GM23338 (cell line): ENCODE data around the gene LMO1. TPM values are rescaled to one million over a fixed set of nuclear protein-coding genes. Genes with fewer than 3 reads are reported as not detected.

Experiments used
- ATAC-seq: fragments of 200-7000 bp; cut with Tn5 transposase; 3 replicates; pipeline ENCODE4 v1.9.1; 2020
- DNase-seq: peaks from one replicate; pipeline ENCODE4 v3.0.0-alpha.2; 2015; ENCODE audit warnings: low spot score
- H2AFZ ChIP-seq: fragments of 200-600 bp; sonication (generic); 2 replicates; pipeline ENCODE4 v1.8.0; 2016; ENCODE audit warnings: antibody characterized with exemption, mild to moderate bottlenecking, moderate library complexity
- H3F3A ChIP-seq: fragments of 200-600 bp; sonication (generic); replicated peaks from 2 replicates; pipeline ENCODE4 v1.8.0; 2017; ENCODE audit warnings: antibody characterized with exemption, mixed run types, low read depth
- H3K27ac ChIP-seq: fragments of 200-600 bp; sonication (generic); 2 replicates; pipeline ENCODE4 v1.6.1; 2016; ENCODE audit warnings: low read depth
- H3K27me3 ChIP-seq: fragments of 200-600 bp; sonication (generic); 2 replicates; pipeline ENCODE4 v1.8.0; 2016; ENCODE audit warnings: mild to moderate bottlenecking, mixed run types, moderate library complexity; ENCODE audit not compliant: insufficient read depth
- H3K36me3 ChIP-seq: fragments of 200-600 bp; sonication (generic); 2 replicates; pipeline ENCODE4 v1.8.0; 2016; ENCODE audit warnings: mild to moderate bottlenecking; ENCODE audit not compliant: insufficient read depth
- H3K4me1 ChIP-seq: fragments of 200-600 bp; sonication (generic); 2 replicates; pipeline ENCODE4 v1.8.0; 2016; ENCODE audit warnings: mild to moderate bottlenecking, moderate library complexity; ENCODE audit not compliant: insufficient read depth
- H3K4me2 ChIP-seq: fragments of 200-600 bp; sonication (generic); 2 replicates; pipeline ENCODE4 v1.7.1; 2017; ENCODE audit warnings: mixed run types
- H3K4me3 ChIP-seq: fragments of 200-600 bp; sonication (generic); 2 replicates; pipeline ENCODE4 v1.6.1; 2016; ENCODE audit warnings: mixed run types
- H3K79me2 ChIP-seq: fragments of 200-600 bp; sonication (generic); replicated peaks from 2 replicates; pipeline ENCODE4 v1.8.0; 2017; ENCODE audit warnings: mild to moderate bottlenecking; ENCODE audit not compliant: insufficient read depth
- H3K9me2 ChIP-seq: fragments of 200-600 bp; sonication (generic); 2 replicates; pipeline ENCODE4 v1.8.0; 2017; ENCODE audit not compliant: insufficient read depth
- H4K20me1 ChIP-seq: fragments of 200-600 bp; sonication (generic); replicated peaks from 2 replicates; pipeline ENCODE4 v1.8.0; 2017; ENCODE audit warnings: mild to moderate bottlenecking; ENCODE audit not compliant: insufficient read depth
- H3K27ac Mint-ChIP-seq: 2 replicates; pipeline ENCODE4 v1.8.0; 2020; ENCODE audit warnings: inconsistent platforms, mild to moderate bottlenecking, moderate library complexity, mixed read lengths
- H3K27me3 Mint-ChIP-seq: 3 replicates; pipeline ENCODE4 v1.8.0; 2022; ENCODE audit warnings: low read depth, mild to moderate bottlenecking, moderate library complexity, mixed read lengths, inconsistent platforms; ENCODE audit not compliant: insufficient read depth, poor library complexity
- H3K36me3 Mint-ChIP-seq: 3 replicates; pipeline ENCODE4 v1.8.0; 2021; ENCODE audit warnings: low read depth, mild to moderate bottlenecking, inconsistent platforms, moderate library complexity, mixed read lengths
- H3K4me1 Mint-ChIP-seq: 3 replicates; pipeline ENCODE4 v1.8.0; 2020; ENCODE audit warnings: mild to moderate bottlenecking, inconsistent platforms, mixed read lengths
- H3K4me3 Mint-ChIP-seq: 3 replicates; pipeline ENCODE4 v1.8.0; 2021; ENCODE audit warnings: moderate library complexity, mild to moderate bottlenecking, inconsistent platforms, mixed read lengths
- H3K9me3 Mint-ChIP-seq: 3 replicates; pipeline ENCODE4 v1.8.0; 2020; ENCODE audit warnings: moderate library complexity, mild to moderate bottlenecking, inconsistent platforms, mixed read lengths
- CREB1 ChIP-seq: fragments of 250-450 bp; sonication (Bioruptor Pico); IDR thresholded peaks from 2 replicates; pipeline ENCODE4 v1.5.0; 2020; ENCODE audit warnings: low read depth, mild to moderate bottlenecking, moderate library complexity
- CTCF ChIP-seq, 2 experiments: fragments of 200-600 bp in 1 of 2; sonication (generic) in 1 of 2; conservative IDR thresholded peaks; 2 replicates each; pipeline versions ENCODE4 v1.5.1 to v1.6.1; 2016 to 2017; ENCODE audit warnings: antibody characterized with exemption in 2 of 2, low read depth in 2 of 2, mild to moderate bottlenecking in 2 of 2, moderate library complexity in 1 of 2
- ETS1 ChIP-seq: IDR thresholded peaks from 2 replicates; pipeline ENCODE4 v1.6.1; 2016; ENCODE audit warnings: antibody characterized with exemption
- EZH2 ChIP-seq: fragments of 200-600 bp; sonication (generic); IDR thresholded peaks from one replicate; pipeline ENCODE4 v1.8.0; 2017; ENCODE audit warnings: antibody characterized with exemption, mild to moderate bottlenecking, low read depth; ENCODE audit not compliant: unreplicated experiment
- NANOG ChIP-seq: IDR thresholded peaks from 2 replicates; pipeline ENCODE4 v1.6.1; 2016; ENCODE audit warnings: antibody characterized with exemption, borderline replicate concordance
- POLR2AphosphoS5 ChIP-seq: IDR thresholded peaks from 2 replicates; pipeline ENCODE4 v1.6.1; 2016; ENCODE audit warnings: antibody characterized with exemption, low read depth
- ZNF114 ChIP-seq: fragments of 250-450 bp; sonication (Bioruptor Pico); IDR thresholded peaks from 2 replicates; pipeline ENCODE4 v1.5.0; 2020; ENCODE audit warnings: mild to moderate bottlenecking, moderate library complexity
- ZNF331 ChIP-seq: fragments of 250-450 bp; sonication (Bioruptor Pico); IDR thresholded peaks from 2 replicates; pipeline ENCODE4 v1.5.0; 2020; ENCODE audit warnings: low read depth, mild to moderate bottlenecking, moderate library complexity
- ZNF462 ChIP-seq: fragments of 250-450 bp; sonication (Bioruptor Pico); IDR thresholded peaks from 2 replicates; pipeline ENCODE4 v1.5.0; 2020; ENCODE audit warnings: mild to moderate bottlenecking, moderate library complexity
- polyA plus RNA-seq: library from polyadenylated mRNA; unstranded; fragments of >200 nt; fragmentation: Nextera tagmentation; extraction: Ambion mirVana; gene quantifications from 2 replicates; pipeline ENCODE4 v1.2.1, GENCODE V29; 2016
- total RNA-seq: library from RNA; depleted of rRNA; stranded (reverse); fragments of >200 nt; shearing (Covaris generic); gene quantifications from 2 replicates; pipeline ENCODE4 v1.2.3, GENCODE V29; 2014

LMO1 gene
- total and polyA plus RNA-seq, 2 experiments from 2014 or later: 0.40 TPM; not detected in 1

- Histone ChIP-seq H3K4me3 (peak overlapping the region; percentile 73), H3F3A (0 out of 2 replicates have a peak, but pooled peaks cover 5% of the 10 kb centered on the region)
These were observed 19.4 kb upstream of the LMO1 start for GRCh38 chr11:8283100-8283464.

GRCh38 chr11:8282631-8283030, 19.0 kb upstream of the LMO1 start:
- Mint-ChIP-seq H3K4me1 (peaks cover 5% of the 10 kb centered on the region; the same call in 2 of the 3 replicates), H3K9me3 (no peaks in the 10 kb centered on the region; the same call in 2 of the 3 replicates), H3K36me3 (no peaks in the 10 kb centered on the region), H3K27ac (no peak overlapping the region), H3K27me3 (peaks cover 10% of the 10 kb centered on the region), H3K4me3 (no peak overlapping the region)
- TF ChIP-seq ZNF114 (CRISPR knock-in tag) (no peak), CREB1 (no peak), EZH2 (no peak), ZNF462 (no peak), ETS1 (no peak), CTCF (conservative IDR thresholded peaks at IDR 0.05; ENCODE audit: low read depth in 2 of 2) (no peak), POLR2AphosphoS5 (no peak)
- H3F3A ChIP-seq: 0 out of 2 replicates have a peak, but pooled peaks cover 5% of the 10 kb centered on the region
- H3K4me2 ChIP-seq: peak overlapping the region; percentile 97
- ATAC-seq: peak; percentile 70
- peak; percentile 51 for DNase-seq
- H4K20me1 ChIP-seq: no peaks in the 10 kb centered on the region
- peaks cover 32% of the 10 kb centered on the region for H3K27me3 ChIP-seq
- peaks cover 15% of the 10 kb centered on the region for H3K4me1 ChIP-seq
- peaks cover 5% of the 10 kb centered on the region for H3K9me2 ChIP-seq
- no peak overlapping the region for H3K27ac ChIP-seq
- H3K79me2 ChIP-seq: no peaks in the 10 kb centered on the region
- H3K36me3 ChIP-seq: no peaks in the 10 kb centered on the region
- peak overlapping the region; percentile 90 for H2AFZ ChIP-seq
- H3K4me3 ChIP-seq: peak overlapping the region; percentile 73

More at GRCh38 chr11:8283100-8283464, 19.4 kb upstream of the LMO1 start:
- Histone ChIP-seq H3K36me3 (no peaks in the 10 kb centered on the region), H3K9me2 (peaks cover 5% of the 10 kb centered on the region), H3K27ac (no peak overlapping the region), H3K4me1 (peaks cover 15% of the 10 kb centered on the region), H2AFZ (peak overlapping the region; percentile 90), H3K79me2 (no peaks in the 10 kb centered on the region), H4K20me1 (no peaks in the 10 kb centered on the region), H3K4me2 (peak overlapping the region; percentile 97), H3K27me3 (peaks cover 32% of the 10 kb centered on the region)
- Mint-ChIP-seq H3K9me3 (no peaks in the 10 kb centered on the region; the same call in 2 of the 3 replicates), H3K27ac (no peak overlapping the region), H3K36me3 (no peaks in the 10 kb centered on the region), H3K27me3 (peaks cover 8% of the 10 kb centered on the region), H3K4me3 (no peak overlapping the region), H3K4me1 (peaks cover 5% of the 10 kb centered on the region; the same call in 2 of the 3 replicates)
- ATAC-seq (no peak), DNase-seq (no peak)
- TF ChIP-seq NANOG: peak; percentile 65; the same call in 1 of the 2 replicates
- no peak for TF ChIP-seq EZH2
- no peak for TF ChIP-seq ZNF331 (CRISPR knock-in tag)
- no peak for TF ChIP-seq CREB1
